ENCODE measurements around the gene KCNQ1. TPM values are rescaled to one million over a fixed set of nuclear protein-coding genes. Genes with fewer than 3 reads are reported as not detected.
A peak's percentile ranks its signal among the peaks of the same experiment; 100 is the strongest.

The KCNQ1 gene
- total RNA-seq, 1 experiment from 2014 or later = 2.3 TPM

DNA sequence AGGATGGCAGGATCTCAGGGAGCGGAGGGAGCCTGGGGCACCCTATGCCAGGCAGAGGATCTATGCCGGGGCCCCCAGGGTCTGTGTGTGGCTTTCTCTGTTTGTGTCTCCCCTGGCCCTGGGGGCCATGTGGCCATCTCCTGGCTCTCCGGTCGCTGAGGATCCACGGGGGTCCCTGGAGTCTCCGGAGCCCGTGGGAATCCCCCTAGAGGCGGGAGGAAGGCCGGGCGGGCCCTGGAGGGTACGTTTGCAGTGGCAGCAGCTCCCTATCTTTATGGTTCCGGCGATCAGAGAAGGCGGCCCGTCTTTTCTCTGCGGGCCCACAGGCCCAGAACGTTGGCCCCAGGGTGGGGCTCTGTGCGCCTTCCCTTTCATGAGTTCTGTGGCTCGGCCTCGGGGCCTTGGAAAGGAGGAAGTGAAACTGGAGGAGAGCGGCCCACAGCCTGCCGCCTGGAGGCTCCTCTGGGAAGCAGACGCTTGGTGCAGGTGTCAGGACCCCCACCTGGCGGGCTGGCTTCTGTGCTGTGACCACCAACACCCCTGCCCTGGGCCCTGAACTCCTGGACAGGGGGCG, 82.1 kb downstream of the KCNQ1 start:
- Mint-ChIP-seq H3K27ac (no peak overlapping the region), H3K9me3 (no peaks in the 10 kb centered on the region), H3K4me3 (no peak overlapping the region), H3K27me3 (ENCODE audit: low read depth) (peaks cover 68% of the 10 kb centered on the region), H3K36me3 (ENCODE audit: insufficient read depth in 1 of 3, low read depth in 3 of 3) (no peaks in the 10 kb centered on the region; a peak in 1 of 7 replicates), H3K4me1 (peaks cover 0 to 4% of the 10 kb centered on the region in 2 experiments; a peak in 1 of 4 replicates)
- H4K5ac ChIP-seq (ENCODE audit: insufficient read length, low read depth, low read length) = no peak overlapping the region
- H2AK5ac ChIP-seq (ENCODE audit: insufficient read length, low read length) = no peak overlapping the region
- H3K14ac ChIP-seq (ENCODE audit: insufficient read depth, low read length) = no peak overlapping the region; the same call in 1 of the 2 replicates
- H4K8ac ChIP-seq (replicated peaks; ENCODE audit: insufficient read length, low read depth, low read length) = no peak overlapping the region
- no peaks in the 10 kb centered on the region; the same call in 1 of the 2 replicates for H3K27me3 ChIP-seq (ENCODE audit: insufficient read depth, low read length)
- TF ChIP-seq, protein P1, sequence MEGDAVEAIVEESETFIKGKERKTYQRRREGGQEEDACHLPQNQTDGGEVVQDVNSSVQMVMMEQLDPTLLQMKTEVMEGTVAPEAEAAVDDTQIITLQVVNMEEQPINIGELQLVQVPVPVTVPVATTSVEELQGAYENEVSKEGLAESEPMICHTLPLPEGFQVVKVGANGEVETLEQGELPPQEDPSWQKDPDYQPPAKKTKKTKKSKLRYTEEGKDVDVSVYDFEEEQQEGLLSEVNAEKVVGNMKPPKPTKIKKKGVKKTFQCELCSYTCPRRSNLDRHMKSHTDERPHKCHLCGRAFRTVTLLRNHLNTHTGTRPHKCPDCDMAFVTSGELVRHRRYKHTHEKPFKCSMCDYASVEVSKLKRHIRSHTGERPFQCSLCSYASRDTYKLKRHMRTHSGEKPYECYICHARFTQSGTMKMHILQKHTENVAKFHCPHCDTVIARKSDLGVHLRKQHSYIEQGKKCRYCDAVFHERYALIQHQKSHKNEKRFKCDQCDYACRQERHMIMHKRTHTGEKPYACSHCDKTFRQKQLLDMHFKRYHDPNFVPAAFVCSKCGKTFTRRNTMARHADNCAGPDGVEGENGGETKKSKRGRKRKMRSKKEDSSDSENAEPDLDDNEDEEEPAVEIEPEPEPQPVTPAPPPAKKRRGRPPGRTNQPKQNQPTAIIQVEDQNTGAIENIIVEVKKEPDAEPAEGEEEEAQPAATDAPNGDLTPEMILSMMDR (conservative IDR thresholded peaks at IDR 0.05) = peak; percentile 43
- peak; percentile 51 for DNase-seq
- no peak overlapping the region for H2BK20ac ChIP-seq (ENCODE audit: low read depth, low read length, poor library complexity, severe bottlenecking)
- no CpG with 5 or more reads among the region's 25 CpGs for WGBS (ENCODE audit: extremely low coverage, insufficient read length, low lambda C conversion rate)
- H3K23ac ChIP-seq (ENCODE audit: insufficient read length, low read depth, low read length) = no peak overlapping the region
- H3K4ac ChIP-seq (ENCODE audit: low read depth, low read length) = no peak overlapping the region
- H3K27ac ChIP-seq (ENCODE audit: insufficient read length, low read depth, low read length) = no peak overlapping the region
- no peak overlapping the region for H2BK12ac ChIP-seq (ENCODE audit: insufficient read length, low read depth, low read length)
- no peaks in the 10 kb centered on the region for H4K20me1 ChIP-seq (ENCODE audit: control insufficient read depth, insufficient read depth, insufficient read length)
- H3K18ac ChIP-seq (ENCODE audit: insufficient read length, low read depth, low read length) = no peak overlapping the region
- no peaks in the 10 kb centered on the region for H3K4me1 ChIP-seq (ENCODE audit: insufficient read depth, low read length)
- no peaks in the 10 kb centered on the region for H3K23me2 ChIP-seq (ENCODE audit: insufficient read length, low read depth, low read length, poor library complexity, severe bottlenecking)
- H2AFZ ChIP-seq (ENCODE audit: low read length) = no peak overlapping the region
- no peak overlapping the region for H2BK15ac ChIP-seq (ENCODE audit: low read depth, low read length)
- no peak overlapping the region for H2BK5ac ChIP-seq (ENCODE audit: insufficient read length, low read length)
- H3T11ph ChIP-seq (ENCODE audit: low read length) = no peak overlapping the region
- no peaks in the 10 kb centered on the region for H3K9me3 ChIP-seq (ENCODE audit: control insufficient read depth, low read depth, low read length)
- H3K79me2 ChIP-seq (ENCODE audit: insufficient read depth, low read length) = no peaks in the 10 kb centered on the region
- H3K56ac ChIP-seq (ENCODE audit: insufficient read length, low read depth, low read length) = no peak overlapping the region
- no peak overlapping the region for H3K4me2 ChIP-seq (ENCODE audit: insufficient read depth, insufficient read length, low read length)
- H3K79me1 ChIP-seq (ENCODE audit: insufficient read depth, low read depth, low read length, poor library complexity, severe bottlenecking) = no peaks in the 10 kb centered on the region
- no peak overlapping the region for H2BK120ac ChIP-seq (ENCODE audit: low read depth, low read length, poor library complexity, severe bottlenecking)
- H3K9ac ChIP-seq (ENCODE audit: extremely low read depth, insufficient read length, low read length) = no peak overlapping the region
- no peak overlapping the region for H4K91ac ChIP-seq (ENCODE audit: insufficient read length, low read depth, low read length)

All from H9 (cell line).